Mesodermal cell (in vitro differentiated cells): ENCODE measurements around the gene EEF2KMT.
"Not testable (repeated sequence)": the region's sequence is repeated elsewhere in the genome, so short reads cannot be mapped to it uniquely, and the experiment has no call there.

Experiments used
- H3K27ac ChIP-seq: 2 replicates; pipeline ENCODE4 v1.7.0; 2013; ENCODE audit warnings: mild to moderate bottlenecking, low read depth, low read length, moderate library complexity; ENCODE audit not compliant: severe bottlenecking
- H3K36me3 ChIP-seq: 2 replicates; pipeline ENCODE4 v1.7.1; 2013; ENCODE audit warnings: mild to moderate bottlenecking, low read length, moderate library complexity; ENCODE audit not compliant: control insufficient read depth, insufficient read depth
- H3K4me1 ChIP-seq: one replicate; pipeline ENCODE4 v1.7.1; 2013; ENCODE audit warnings: mild to moderate bottlenecking, low read length; ENCODE audit not compliant: insufficient read depth, control insufficient read depth, poor library complexity, severe bottlenecking
- H3K4me3 ChIP-seq: 2 replicates; pipeline ENCODE4 v1.7.0; 2013; ENCODE audit warnings: low read length, control low read depth, mild to moderate bottlenecking; ENCODE audit not compliant: insufficient read depth, poor library complexity, severe bottlenecking; ENCODE audit errors: extremely low read depth
- H3K9me3 ChIP-seq: 2 replicates; pipeline ENCODE4 v1.7.1; 2013; ENCODE audit warnings: mild to moderate bottlenecking, low read length, moderate library complexity; ENCODE audit not compliant: control insufficient read depth
- WGBS, 2 experiments: methylation state at CpG; one replicate each; pipeline ENCODE4 v1.1.5; 2013; ENCODE audit warnings: missing lambda C conversion rate in 2 of 2; ENCODE audit not compliant: insufficient coverage in 2 of 2; 5-methylcytosine and 5-hydroxymethylcytosine counted together

EEF2KMT gene

DNA sequence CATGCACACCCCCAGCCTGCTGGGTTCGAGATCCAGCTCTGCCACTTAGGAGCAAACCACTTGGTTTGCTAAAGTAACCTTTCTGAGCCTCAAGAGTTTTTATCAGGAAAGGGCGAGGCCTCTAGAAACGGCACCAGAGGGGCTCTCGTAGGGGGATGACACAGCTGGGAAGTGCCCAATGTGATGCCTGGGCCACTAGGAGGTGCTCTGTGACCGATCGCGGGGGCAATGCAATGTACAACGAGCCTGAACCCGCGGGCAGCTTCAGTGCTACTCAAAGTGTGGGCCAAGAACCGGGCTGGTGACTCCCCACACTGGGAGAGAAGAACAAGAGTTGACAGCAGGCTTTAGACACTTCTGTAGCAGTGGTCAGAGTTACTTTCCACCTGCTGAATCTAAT, 41.2 kb downstream of the EEF2KMT start:
- H3K9me3 ChIP-seq = no peaks in the 10 kb centered on the region
- H3K27ac ChIP-seq = no peak overlapping the region

DNA sequence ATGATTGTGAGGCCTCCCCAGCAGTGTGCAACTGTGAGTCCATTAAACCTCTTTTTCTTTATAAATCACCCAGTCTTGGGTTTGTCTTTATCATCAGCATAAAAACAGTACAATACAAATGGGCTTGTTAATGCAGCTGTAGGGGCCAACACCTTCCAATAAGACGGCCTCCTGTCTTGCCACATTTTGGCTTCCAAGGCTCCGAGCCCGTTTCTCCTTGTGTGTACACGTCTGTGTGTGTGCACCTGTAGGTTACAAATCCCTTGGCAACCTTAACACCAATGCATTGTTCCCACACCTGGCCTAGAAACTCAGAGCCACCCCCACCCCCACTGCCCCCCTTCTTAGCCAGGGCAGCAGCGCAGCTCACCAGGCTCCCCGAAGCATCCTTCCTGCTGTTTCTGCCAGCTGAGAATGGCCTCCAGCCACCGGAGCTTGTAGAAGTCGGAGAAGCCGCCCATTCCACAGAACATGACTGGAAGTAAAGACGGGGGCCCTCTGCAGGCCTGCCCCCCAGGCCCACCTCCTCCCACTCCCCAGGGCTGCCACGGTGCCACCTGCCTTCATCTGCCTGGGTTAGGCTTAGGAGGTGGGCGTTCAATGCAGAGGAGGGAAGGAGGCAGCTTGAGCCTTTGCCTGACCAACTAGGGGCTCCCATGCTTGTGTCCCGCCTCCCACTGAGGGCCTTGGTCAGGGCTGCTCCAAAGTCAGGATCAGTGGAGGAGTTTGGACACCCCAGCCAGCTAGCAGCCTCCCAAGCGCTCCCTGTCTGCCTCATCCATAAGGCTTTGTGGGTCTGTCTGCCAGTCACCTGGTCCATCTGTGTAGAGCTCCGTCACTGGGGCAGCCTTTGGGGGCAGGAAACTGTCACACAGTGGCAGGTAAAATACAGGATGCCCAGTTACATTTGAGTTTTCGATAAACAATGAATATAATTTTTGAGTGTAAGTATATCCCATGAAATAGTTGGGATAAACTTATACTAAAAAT, 42.4 kb downstream of the EEF2KMT start:
- Histone ChIP-seq H3K4me1 (peaks cover 10% of the 10 kb centered on the region), H3K27ac (no peak overlapping the region), H3K36me3 (no peaks in the 10 kb centered on the region), H3K9me3 (no peaks in the 10 kb centered on the region), H3K4me3 (no peak overlapping the region)
- 88 to 91% methylated on average over 12 of the region's 16 CpGs for WGBS, 2 experiments

More for the DNA sequence above, 41.2 kb downstream of the EEF2KMT start:
- H3K4me1 ChIP-seq = peaks cover 10% of the 10 kb centered on the region
- H3K36me3 ChIP-seq = no peaks in the 10 kb centered on the region
- no peak overlapping the region for H3K4me3 ChIP-seq
- 20 to 21% methylated on average over 11 of the region's 11 CpGs for WGBS, 2 experiments

DNA sequence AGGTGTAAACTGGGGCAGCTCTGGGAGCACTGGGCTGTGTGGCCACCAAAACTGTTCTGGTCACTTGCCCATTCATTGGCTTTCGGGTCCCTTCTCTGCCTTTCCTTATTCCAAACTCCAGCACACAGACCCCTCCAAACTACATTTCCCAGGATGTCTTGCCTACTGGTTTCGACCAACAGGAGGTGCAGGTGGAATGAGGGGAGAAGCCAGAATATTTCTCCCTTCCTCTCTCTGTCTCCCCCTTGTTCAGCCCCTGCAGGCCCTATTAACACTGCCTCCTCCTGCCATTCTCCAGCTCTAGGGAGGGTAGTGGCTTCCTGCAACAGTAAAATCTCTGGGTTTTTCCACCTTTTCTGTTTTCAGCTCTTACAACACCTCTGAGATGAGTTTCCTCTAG, 50.7 kb downstream of the EEF2KMT start:
- WGBS, 2 experiments = 60% methylated on average over 1 of the region's 2 CpGs; no CpG with 5 or more reads in 1 of the 2 experiments
- H3K4me3 ChIP-seq = no peak overlapping the region
- H3K27ac ChIP-seq = no peak overlapping the region

DNA sequence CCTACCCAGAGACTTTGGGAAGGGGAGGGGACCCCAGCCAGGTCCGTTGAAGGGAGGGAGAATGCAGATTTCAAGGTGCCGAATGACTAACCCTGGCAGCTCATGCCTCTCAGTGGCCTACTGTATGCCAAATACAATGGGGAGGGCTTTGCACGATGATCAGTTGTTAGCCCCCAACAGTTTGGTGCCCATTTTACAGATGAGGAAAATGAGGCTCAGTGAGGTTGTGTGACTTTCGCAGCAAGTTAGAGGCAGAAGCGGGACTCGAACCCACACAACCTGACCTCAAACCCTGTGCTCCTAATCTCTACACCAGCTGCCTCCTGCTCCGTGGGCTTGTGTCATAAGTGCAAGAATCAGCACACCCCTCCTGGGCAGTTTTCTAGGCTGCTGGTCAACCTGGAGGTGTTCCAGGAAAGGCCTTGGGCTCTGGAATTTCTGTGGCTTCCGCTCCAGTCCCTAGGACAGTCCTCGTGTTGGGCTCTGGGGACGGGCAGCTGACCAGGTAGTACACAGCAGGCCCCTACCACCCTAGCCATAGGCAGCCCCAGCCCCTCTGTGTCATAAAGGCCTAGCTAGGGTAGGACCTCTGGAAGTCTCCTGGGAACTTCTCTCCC, 52.0 kb downstream of the EEF2KMT start:
- Histone ChIP-seq H3K4me1 (peaks cover 20% of the 10 kb centered on the region), H3K4me3 (no peak overlapping the region), H3K36me3 (no peaks in the 10 kb centered on the region), H3K27ac (no peak overlapping the region), H3K9me3 (no peaks in the 10 kb centered on the region)
- WGBS, 2 experiments = 92 to 94% methylated on average over 7 to 10 of the region's 10 CpGs

More for the DNA sequence above, 50.7 kb downstream of the EEF2KMT start:
- no peaks in the 10 kb centered on the region for H3K36me3 ChIP-seq
- peaks cover 11% of the 10 kb centered on the region for H3K4me1 ChIP-seq
- H3K9me3 ChIP-seq = no peaks in the 10 kb centered on the region

DNA sequence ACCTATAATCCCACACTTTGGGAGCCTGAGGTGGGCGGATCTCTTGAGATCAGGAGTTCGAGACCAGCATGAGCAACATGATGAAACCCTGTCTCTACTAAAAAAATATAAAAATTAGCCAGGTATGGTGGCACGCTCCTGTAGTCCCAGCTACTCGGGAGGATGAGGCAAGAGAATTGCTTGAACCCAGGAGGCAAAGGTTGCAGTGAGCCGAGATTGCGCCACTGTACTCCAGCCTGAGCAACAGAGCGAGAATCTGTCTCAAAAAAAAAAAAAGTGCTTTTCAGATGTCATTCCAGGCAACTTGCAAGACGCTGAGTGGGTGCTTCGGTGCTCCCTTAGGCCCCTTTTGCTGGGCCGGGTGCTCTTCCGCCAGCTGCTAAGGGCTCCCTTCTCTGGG, 53.0 kb downstream of the EEF2KMT start:
- 93 to 95% methylated on average over 9 of the region's 11 CpGs for WGBS, 2 experiments
- not testable (repeated sequence) for H3K27ac ChIP-seq
- peaks cover 26% of the 10 kb centered on the region for H3K4me1 ChIP-seq

DNA sequence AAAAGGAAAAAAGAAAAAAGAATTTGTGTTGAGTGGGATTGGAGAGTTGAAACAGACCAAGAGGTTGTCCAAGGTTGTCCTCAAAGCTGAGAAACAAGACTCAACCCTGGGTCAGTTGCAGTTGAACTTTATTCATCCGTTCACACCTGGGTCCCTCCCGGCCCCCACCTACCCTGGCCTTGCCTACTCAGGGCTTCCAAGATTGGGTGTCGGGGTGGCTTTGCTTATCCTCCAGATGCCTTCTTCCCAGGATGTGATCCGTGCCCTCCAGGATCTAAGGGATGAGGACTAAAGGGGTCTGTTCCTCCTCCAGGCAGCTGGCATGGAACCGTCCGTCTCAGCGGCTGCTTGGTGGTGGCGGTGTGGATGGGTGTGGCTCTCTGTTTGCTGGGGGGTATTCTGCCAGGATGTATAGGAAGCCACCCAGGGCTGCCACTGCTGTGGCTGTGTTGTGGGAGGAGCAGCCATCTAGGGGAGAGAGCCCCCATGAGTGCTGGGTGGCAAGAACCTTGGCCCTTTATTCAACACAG, 53.5 kb downstream of the EEF2KMT start:
- Histone ChIP-seq H3K9me3 (no peaks in the 10 kb centered on the region), H3K4me3 (no peak overlapping the region), H3K27ac (no peak overlapping the region), H3K4me1 (peaks cover 26% of the 10 kb centered on the region), H3K36me3 (no peaks in the 10 kb centered on the region)
- 93 to 94% methylated on average over 8 of the region's 8 CpGs for WGBS, 2 experiments

More for the DNA sequence above, 53.0 kb downstream of the EEF2KMT start:
- H3K4me3 ChIP-seq, H3K36me3 ChIP-seq, H3K9me3 ChIP-seq: not testable (repeated sequence)

DNA sequence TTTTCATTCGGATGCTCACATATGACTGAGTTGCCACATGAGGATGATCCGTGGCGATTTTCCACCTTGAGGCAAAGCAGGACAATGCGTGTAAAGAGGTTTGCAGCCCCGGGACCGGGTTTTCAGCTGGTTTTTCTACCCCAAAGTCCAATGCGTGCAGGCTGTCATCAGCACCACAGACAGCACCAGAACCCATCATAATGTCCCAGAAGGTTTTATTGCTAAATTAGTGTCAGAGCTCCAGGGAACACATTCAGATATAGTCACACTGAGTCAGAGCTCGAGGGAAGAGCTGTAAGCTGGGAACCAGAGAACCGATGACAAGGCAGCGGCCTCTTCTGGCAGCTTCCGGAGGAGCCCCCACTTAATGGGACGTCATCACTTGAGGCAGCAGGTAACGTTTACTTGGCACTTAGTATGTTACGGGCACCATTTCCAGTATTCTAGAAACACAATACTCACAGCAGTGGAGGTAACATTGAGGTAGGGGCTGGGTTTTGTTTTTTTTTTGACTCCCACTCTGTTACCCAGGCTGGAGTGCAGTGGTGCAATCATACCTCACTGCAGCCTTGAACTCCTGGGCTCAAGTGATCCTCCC, 54.9 kb downstream of the EEF2KMT start:
- H3K27ac ChIP-seq = no peak overlapping the region
- no peak overlapping the region for H3K4me3 ChIP-seq
- H3K9me3 ChIP-seq = no peaks in the 10 kb centered on the region
- peaks cover 26% of the 10 kb centered on the region for H3K4me1 ChIP-seq
- no peaks in the 10 kb centered on the region for H3K36me3 ChIP-seq
- WGBS, 2 experiments = 74 to 75% methylated on average over 10 to 12 of the region's 14 CpGs

DNA sequence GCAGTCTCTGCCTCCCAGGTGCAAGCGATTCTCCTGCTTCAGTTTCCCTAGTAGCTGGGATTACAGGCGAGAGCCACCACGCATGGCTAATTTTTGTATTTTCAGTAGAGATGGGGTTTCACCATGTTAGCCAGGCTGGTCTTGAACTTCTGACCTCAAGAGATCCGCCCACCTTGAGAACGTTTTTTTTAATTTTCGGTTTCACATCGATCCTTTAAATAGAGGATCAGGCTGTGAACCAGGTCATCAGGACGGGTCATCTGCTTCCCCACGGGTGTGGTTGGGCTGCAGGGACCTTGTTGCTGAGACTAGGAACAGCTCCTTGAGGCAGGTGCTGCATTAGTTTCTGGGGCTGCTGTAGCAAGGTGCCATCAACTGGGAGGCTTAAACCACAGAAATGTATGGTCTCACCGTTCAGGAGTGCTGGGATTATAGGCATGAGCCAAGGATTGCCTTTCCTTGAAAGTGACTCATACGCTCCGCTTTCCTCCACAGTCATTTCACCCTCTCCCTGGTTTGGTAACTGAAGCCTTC, 55.9 kb downstream of the EEF2KMT start:
- 87 to 88% methylated on average over 10 to 12 of the region's 12 CpGs for WGBS, 2 experiments
- H3K27ac ChIP-seq = peak overlapping the region; percentile 49
- no peaks in the 10 kb centered on the region for H3K36me3 ChIP-seq
- peaks cover 26% of the 10 kb centered on the region for H3K4me1 ChIP-seq
- H3K9me3 ChIP-seq = no peaks in the 10 kb centered on the region
- H3K4me3 ChIP-seq = no peak overlapping the region

DNA sequence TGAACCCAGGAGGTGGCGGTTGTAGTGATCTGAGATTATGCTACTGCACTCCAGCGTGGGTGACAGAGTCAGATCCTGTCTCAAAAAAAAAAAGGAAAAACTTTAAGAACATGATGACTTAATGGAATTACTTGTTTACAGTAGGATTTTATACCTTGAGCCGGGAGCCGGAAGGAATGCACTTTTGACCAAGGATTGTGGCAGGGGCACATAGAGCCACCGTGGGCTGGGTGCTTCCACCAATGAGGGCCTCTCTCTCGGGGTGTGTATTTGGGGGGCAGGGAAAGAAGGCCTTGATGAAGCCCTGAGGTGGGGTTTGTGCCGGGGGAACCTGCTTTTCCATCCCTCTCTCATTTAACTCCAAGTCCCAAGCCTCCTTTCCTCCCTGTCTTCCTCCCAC, 57.1 kb downstream of the EEF2KMT start:
- WGBS, 2 experiments = 96 to 97% methylated on average over 4 to 5 of the region's 7 CpGs
- peaks cover 26% of the 10 kb centered on the region for H3K4me1 ChIP-seq
- H3K36me3 ChIP-seq = no peaks in the 10 kb centered on the region
- H3K9me3 ChIP-seq = no peaks in the 10 kb centered on the region
- peak overlapping the region; percentile 10 for H3K27ac ChIP-seq
- H3K4me3 ChIP-seq = no peak overlapping the region
